Dermis microvascular lymphatic vessel endothelial cell (primary cell): ENCODE measurements around the gene SESN1. TPM values are rescaled to one million over a fixed set of nuclear protein-coding genes. Genes with fewer than 3 reads are reported as not detected.
"Not testable (repeated sequence)": the region's sequence is repeated elsewhere in the genome, so short reads cannot be mapped to it uniquely, and the experiment has no call there.

Experiments used
- DNase-seq, 2 donors: peaks; one replicate each; pipeline versions ENCODE4 v3.0.0 to v3.0.0-alpha.2; 2010; ENCODE audit warnings: low read depth in 2 of 2
- total RNA-seq: library from RNA; depleted of rRNA; stranded (reverse); fragments of >200 nt; gene quantifications from 2 replicates; pipeline ENCODE4 v1.2.1, GENCODE V29; 2014

Gene SESN1
- 33.6 and 35.7 TPM in 2 replicates for total RNA-seq

DNA sequence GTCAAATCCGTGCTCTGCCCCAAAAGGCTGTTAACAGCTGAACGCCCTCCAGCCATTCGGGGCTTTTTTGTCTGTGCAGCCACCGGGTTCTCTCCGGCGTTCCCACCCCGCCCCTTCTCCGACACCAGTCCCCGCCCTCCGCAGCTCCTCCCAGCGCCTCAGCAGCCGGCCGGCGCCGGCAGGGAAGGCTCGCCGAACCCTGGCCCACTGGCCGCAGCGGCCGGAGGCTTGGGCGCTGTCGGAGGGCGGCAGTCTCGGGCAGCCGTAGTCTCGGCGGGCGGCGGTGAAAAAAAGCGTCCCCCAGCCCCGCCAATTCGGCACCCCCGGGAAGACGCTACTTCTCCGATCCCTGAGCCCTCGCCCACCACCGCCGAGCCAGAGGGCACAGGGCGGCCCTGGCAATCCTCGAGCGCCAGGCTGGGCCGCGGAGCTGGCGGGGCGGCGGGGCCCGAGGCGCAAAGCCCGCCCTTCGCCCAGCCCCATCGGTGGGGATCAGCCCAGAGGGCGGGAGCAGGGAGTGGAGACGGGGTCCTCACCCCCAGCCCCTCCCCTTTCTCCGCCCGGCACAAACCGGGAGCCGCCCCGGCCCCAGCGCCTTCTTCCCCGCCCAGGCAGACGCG, at the start of gene SESN1:
SESN1 (minus strand) TSS at position 431 of the 620 bp plus-strand sequence. CDS start 773 bp downstream, outside the sequence.
- DNase-seq, result peak; percentile 72 to 98

DNA sequence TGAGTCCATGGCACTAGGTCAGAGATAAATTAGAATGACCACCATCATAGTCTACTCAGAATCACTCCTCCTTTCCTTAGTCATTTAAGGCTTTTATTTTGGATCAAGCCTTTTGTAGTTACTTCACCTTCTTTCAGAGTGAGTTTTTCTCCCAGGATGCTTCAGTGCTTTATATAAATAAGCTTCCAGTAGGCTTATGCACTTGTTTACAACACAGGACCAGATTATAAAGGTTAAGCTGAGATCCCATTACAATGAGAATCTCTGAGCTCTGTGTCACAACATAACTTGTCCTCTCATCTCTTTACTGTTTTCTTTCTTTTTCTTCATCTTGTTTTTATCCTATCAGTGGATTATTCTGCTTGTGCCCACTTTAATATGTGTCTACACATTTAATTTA, 48.5 kb upstream of the SESN1 start:
- DNase-seq, result no peak

DNA sequence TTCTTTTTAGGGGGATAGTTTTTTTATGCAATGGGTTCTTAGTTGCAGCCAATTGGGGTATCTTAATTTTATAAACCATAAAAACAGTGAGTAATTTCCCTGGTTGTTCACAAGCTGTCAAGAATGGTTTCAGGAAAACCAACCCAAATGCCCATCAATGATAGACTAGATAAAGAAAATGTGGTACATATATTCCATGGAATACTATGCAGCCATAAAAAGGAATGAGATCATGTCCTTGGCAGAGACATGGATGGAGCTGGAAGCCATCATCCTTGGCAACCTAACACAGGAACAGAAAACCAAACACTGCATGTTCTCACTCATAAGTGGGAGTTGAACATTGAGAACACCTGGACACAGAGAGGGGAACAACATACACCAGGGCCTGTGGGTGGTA, 47.4 kb upstream of the SESN1 start:
- not testable (repeated sequence) for DNase-seq

GRCh38 chr6:109139109-109139508, 44.5 kb upstream of the SESN1 start:
- peak; percentile 55 to 71 for DNase-seq

DNA sequence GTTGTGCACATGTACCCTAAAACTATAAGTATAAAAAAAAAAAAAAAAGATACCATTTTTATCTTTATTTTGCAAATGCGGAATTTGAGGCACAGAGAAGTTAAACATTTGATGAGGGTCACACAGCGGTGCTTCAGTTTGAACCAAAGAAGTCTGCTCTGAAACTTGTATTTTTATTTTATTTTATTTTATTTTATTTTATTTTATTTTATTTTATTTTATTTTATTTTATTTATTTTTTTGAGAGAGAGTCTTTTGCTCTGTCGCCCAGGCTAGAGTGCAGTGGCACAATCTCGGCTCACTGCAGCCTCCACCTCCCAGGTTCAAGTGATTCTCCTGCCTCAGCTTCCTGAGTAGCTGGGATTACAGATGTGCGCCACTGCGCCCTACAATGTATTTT, 41.9 kb upstream of the SESN1 start:
- DNase-seq, result not testable (repeated sequence)

DNA sequence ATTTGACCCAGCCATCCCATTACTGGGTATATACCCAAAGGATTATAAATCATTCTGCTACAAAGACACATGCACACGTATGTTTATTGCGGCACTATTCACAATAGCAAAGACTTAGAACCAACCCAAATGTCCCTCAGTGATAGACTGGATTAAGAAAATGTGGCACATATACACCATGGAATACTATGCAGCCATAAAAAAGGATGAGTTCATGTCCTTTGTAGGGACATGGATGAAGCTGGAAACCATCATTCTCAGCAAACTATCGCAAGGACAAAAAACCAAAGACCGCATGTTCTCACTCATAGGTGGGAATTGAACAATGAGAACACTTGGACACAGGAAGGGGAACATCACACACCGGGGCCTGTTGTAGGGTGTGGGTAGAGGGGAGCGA, 41.4 kb upstream of the SESN1 start:
- not testable (repeated sequence) for DNase-seq

GRCh38 chr6:109135600-109135999, 41.0 kb upstream of the SESN1 start:
- not testable (repeated sequence) for DNase-seq

DNA sequence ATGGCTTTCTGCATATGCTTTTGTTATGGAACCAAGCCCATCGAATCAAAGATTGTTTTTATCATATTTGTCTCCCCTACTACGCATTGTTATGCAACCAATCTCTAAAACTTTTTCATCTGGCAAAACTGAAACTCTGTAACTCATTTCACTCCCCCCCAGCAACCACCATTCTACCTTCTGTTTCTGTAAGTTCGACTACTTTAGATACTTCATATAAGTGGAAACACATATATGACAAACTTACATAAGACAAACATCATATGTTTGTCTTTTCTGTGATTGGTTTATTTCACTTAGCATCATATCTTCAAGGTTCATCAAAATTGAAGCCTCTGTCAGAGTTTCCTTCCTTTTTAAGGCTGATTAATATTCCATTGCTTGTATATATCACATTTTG, 35.4 kb upstream of the SESN1 start:
- DNase-seq, result no peak

- no peak for DNase-seq
These were observed 30.9 kb upstream of the SESN1 start for GRCh38 chr6:109125504-109125903.

- DNase-seq, result no peak
These were observed 29.6 kb upstream of the SESN1 start for GRCh38 chr6:109124219-109124618.

- DNase-seq, result peak; percentile 49 to 58
These were observed 26.8 kb upstream of the SESN1 start for GRCh38 chr6:109121411-109121810.

DNA sequence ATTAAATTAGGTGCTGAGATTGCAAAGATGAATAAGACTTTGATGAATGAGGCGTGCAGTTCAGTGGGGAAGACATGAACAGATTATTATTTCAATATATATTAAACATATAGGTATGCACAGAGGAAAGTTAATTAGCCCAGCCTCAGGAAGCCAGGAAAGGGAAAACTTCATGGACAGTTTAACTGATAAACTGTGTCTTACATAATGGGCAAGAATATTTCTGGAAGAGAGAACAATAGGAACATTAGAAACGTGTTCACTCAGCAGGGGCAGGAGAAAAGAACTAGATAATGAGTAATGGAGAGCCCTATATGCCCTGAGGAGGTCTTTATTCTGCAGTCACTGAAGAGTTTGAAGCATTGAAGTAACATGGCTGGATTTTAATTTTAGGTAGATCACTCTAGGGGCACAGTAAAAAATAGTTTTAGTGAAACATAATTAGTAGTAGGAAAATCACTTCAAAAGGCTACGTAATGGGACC, 24.3 kb upstream of the SESN1 start:
- no peak for DNase-seq

DNA sequence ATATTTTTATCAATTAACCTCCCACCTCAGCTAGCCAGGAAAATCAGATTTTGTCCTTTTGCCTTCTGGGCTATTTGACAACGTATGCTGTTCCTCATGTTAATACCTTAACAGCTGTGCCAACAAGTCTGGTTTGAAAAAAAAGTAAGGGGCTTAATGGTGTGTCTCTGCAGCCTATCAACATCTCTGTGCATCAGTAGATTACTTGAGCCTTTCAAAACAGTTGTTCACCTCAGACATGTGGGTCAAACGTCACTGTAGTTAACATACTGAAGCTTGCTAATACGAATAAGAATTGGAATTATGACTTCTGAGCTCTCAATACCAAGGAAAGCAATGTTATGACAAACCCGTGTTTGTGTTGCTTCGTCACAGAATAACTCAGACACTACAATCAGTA, 23.7 kb upstream of the SESN1 start:
- no peak for DNase-seq

DNA sequence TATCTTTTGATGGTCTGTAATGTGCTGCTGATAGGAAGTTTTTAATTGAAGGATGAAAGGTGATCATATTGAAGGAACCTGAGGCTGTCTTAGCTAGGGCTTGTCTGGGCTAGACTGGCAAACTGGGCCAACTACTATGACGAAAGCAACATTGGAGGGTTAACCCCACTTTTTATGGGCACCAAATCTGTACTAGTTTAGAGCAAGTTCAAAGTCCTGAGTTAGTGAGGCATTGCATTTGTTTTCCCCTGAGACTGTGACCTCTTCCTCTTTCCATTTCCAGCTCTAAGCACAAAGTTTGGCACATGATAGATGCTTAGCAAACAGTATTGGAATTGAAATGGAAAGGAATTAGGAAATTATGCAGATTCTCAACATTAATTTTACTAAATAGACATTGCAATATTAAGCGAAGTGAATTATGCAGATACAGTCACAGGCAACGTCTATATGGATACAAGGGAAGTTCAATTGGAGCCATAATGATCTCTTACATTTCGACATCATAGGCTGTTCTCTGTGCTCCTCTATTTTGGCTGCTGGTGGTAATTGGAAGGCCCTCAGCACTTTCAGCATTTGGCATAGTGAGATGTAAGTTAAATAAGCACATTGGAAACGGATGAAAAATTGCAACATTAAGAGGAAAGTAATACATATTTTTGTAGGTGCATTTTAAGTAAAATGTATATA, 22.8 kb upstream of the SESN1 start:
- no peak for DNase-seq

GRCh38 chr6:109112663-109113062, 18.0 kb upstream of the SESN1 start:
- not testable (repeated sequence) for DNase-seq

DNA sequence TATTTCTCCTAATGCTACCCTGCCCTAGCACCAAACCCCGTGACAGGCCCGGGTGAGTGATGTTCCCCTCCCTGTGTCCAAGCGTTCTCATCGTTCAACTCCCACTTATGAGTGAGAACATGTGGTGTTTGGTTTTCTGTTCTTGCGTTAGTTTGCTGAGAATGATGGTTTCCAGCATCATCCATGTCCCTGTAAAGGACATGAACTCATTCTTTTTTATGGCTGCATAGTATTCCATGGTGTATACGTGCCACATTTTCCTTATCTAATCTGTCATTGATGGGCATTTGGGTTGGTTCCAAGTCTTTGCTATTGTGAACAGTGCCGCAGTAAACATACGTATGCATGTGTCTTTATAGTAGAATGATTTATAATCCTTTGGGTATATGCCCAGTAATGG, 15.0 kb upstream of the SESN1 start:
- not testable (repeated sequence) for DNase-seq

- DNase-seq, result no peak
These were observed 11.0 kb upstream of the SESN1 start for GRCh38 chr6:109105681-109106080.

DNA sequence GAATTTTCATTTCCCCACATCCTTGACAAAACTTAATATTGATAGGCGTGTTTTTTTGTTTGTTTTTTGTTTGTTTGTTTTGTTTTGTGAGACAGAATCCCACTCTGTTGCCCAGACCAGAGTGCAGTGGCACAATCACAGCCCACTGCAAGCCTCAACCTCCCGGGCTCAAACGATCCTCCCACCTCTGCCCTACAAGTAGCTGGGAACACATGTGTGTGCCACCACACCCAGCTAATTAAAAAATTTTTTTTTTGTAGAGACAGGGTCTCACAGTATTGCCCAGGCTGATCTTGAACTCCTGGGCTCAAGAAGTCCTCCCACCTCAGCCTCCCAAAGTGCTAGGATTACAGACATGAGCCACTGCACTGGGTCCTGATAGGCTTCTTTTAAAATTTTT, 9.9 kb upstream of the SESN1 start:
- DNase-seq, result no peak

GRCh38 chr6:109103942-109104341, 9.3 kb upstream of the SESN1 start:
- no peak for DNase-seq

DNA sequence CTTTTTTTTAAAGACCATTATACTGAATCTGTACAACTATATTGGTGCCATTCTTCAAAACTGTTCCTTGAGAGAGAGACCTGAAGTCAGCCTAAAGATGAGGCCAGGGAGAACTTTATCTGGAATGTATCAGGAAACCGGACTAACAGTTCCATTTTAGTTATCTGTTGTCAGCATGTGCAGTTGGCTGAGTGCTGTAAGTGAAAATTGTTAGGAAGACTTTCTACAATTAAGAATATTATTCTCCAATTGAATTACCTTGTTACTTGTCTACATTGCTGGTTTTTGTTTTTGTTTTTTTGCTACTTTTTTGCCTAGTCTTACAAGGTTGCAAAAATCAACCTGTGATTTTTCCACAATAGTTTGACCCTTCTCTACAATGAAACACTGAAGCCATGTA, 8.1 kb upstream of the SESN1 start:
- no peak for DNase-seq

GRCh38 chr6:109097661-109098060, 3.0 kb upstream of the SESN1 start:
- no peak for DNase-seq

DNA sequence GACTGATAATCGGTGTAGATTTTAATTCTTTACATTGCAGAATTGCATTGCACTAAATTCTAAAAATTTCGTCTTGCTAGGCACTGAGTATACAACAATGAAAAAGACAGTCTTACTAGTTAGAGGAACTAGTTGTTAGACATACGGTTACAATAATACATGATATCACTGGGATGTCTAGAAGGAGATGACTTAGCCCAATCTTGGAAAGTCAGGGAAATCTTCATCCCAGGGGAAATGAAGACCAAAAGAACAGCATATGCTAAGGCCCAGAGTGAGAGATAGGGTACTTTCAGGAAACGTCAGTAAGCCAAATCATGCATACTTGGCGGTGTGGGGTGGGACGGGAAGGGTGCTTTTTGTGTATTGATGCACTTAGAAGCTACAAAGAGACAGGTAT, 1.6 kb upstream of the SESN1 start:
- DNase-seq, result no peak

GRCh38 chr6:109095835-109096084, 1.1 kb upstream of the SESN1 start:
- no peak for DNase-seq
